Ishikawa (cell line): ENCODE measurements around the gene GDAP2.

Source experiments
- CEBPB ChIP-seq: IDR thresholded peaks from 2 replicates; pipeline ENCODE4 v1.6.1; 2012
- CREB1 ChIP-seq: IDR thresholded peaks from 2 replicates; pipeline ENCODE4 v1.6.1; 2012; ENCODE audit warnings: low read depth
- EP300 ChIP-seq: IDR thresholded peaks from 2 replicates; pipeline ENCODE4 v1.6.1; 2012; ENCODE audit warnings: borderline replicate concordance
- NFIC ChIP-seq: IDR thresholded peaks from 2 replicates; pipeline ENCODE4 v1.6.1; 2012
- RAD21 ChIP-seq: IDR thresholded peaks from 2 replicates; pipeline ENCODE4 v1.6.1; 2012; ENCODE audit warnings: low read depth
- USF1 ChIP-seq: IDR thresholded peaks from 2 replicates; pipeline ENCODE4 v1.6.1; 2012

GRCh38 chr1:117967881-117968280 lies 38.5 kb upstream of the GDAP2 start:
- TF ChIP-seq NFIC (0 out of 2 replicates have a peak, but pooled peaks have one; percentile 26), EP300 (no peak), CEBPB (0 out of 2 replicates have a peak, but pooled peaks have one; percentile 15), RAD21 (no peak), CREB1 (no peak), USF1 (no peak)
